ENCODE data around the gene GRIFIN.

Gene GRIFIN

GRCh38 chr7:2431260-2431867 is 44.8 kb downstream of the GRIFIN start:
- DNase-seq: no peak

DNA sequence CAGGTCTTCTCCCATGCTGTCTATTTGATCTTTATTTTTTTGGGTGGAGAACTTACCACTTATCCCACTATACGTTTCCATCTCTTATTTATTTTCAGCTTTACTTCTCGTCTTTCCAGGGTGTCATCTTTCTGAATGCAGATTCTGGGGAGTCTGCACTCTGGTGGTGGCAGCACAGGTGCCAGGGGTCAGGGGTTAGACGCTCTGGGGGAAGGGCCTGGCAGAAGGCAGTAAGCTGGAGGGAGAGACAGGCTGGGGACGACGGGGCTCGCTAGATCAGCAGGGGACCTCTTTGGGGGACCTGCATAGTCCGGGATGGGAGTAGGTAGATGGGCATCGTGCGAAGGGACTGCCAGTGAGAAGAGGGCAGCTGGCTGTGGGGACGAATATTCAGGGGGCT is 50.4 kb downstream of the GRIFIN start:
- DNase-seq: no peak

Measured in NCI-H1694 (cell line).